Measurements from ENCODE around the gene EEF1AKMT3.

DNA sequence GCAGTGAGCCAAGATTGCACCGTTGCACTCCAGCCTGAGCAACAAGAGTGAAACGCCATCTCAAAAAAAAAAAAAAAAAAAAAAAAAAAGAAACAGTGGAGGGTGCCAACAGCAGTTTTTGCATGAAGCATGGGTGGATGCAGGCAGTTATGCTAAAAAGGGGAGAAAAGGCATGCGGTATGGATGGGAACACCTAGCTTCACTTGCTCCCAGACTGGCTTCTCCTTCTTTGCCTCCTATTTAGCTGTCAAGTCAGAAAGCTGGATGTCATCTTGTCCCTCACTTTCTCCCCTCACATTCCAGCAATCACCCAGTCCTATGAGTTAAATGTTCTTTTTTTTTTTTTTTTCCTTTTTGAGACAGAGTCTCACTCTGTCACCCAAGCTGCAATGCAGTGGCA, 2.6 kb downstream of the EEF1AKMT3 start:
- TF ChIP-seq, protein P1, sequence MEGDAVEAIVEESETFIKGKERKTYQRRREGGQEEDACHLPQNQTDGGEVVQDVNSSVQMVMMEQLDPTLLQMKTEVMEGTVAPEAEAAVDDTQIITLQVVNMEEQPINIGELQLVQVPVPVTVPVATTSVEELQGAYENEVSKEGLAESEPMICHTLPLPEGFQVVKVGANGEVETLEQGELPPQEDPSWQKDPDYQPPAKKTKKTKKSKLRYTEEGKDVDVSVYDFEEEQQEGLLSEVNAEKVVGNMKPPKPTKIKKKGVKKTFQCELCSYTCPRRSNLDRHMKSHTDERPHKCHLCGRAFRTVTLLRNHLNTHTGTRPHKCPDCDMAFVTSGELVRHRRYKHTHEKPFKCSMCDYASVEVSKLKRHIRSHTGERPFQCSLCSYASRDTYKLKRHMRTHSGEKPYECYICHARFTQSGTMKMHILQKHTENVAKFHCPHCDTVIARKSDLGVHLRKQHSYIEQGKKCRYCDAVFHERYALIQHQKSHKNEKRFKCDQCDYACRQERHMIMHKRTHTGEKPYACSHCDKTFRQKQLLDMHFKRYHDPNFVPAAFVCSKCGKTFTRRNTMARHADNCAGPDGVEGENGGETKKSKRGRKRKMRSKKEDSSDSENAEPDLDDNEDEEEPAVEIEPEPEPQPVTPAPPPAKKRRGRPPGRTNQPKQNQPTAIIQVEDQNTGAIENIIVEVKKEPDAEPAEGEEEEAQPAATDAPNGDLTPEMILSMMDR (IDR thresholded peaks at IDR 0.05): no peak
- TF ChIP-seq POLR2A (IDR thresholded peaks at IDR 0.05): no peak

Data from testis (tissue), 2 donors.